ENCODE results near the gene ACOT4. TPM values are rescaled to one million over a fixed set of nuclear protein-coding genes. Genes with fewer than 3 reads are reported as not detected.

Gene ACOT4
- total RNA-seq, 4 donors from 2014 or later, result 0.61 to 1.5 TPM; not detected in 2

- intact Hi-C loops (cut with DNase I; ENCODE audit: low total_unique reads), result loop anchor here (10.0 kb wide), 1 partner anchor 80 kb away; no protein-coding TSS in a partner anchor
- Histone ChIP-seq H3K9me3 (no peaks in the 10 kb centered on the region), H3K27me3 (no peaks in the 10 kb centered on the region), H3K36me3 (no peaks in the 10 kb centered on the region), H3K4me3 (peak overlapping the region; percentile 76 to 82), H3K4me1 (peaks cover 0 to 3% of the 10 kb centered on the region in 2 donors), H3K27ac (peak overlapping the region; percentile 85 to 90)
- no peak for DNase-seq
- no peak for TF ChIP-seq CTCF (IDR thresholded peaks at IDR 0.05)
- TF ChIP-seq POLR2A (IDR thresholded peaks at IDR 0.05), result no peak
These were observed 53.6 kb downstream of the ACOT4 start for GRCh38 chr14:73645248-73645610.

Other genes starting within 250 kb of the ACOT4 start
- 100 to 1,000 TPM in 1 of 4 donors, 10 to 100 TPM in 3; 27.1 to 119 (median 40.8) TPM for gene NUMB, start 133.3 kb upstream of the ACOT4 start, total RNA-seq
- 10 to 100 TPM; 12.3 to 32.1 (median 17.7) TPM for gene RIOX1, start 100.9 kb upstream of the ACOT4 start, total RNA-seq
- gene ACOT1, start 54.7 kb upstream of the ACOT4 start, total RNA-seq, result 1 to 10 TPM; 1.2 to 8.2 (median 4.2) TPM
- under 1 TPM in 2 of 4 donors, not detected in 2; 0.48 to 0.82 TPM for gene HEATR4, start 32.9 kb upstream of the ACOT4 start, total RNA-seq
- 10 to 100 TPM; 25.4 to 48.8 (median 46.1) TPM for gene ACOT2, start 22.7 kb upstream of the ACOT4 start, total RNA-seq
- not detected for gene ACOT6, start 20.6 kb downstream of the ACOT4 start, total RNA-seq
- gene DNAL1, start 53.1 kb downstream of the ACOT4 start, total RNA-seq, result 10 to 100 TPM in 3 of 4 donors, 1 to 10 TPM in 1; 2.0 to 29.7 (median 23.3) TPM
- gene PNMA1, start 122.5 kb downstream of the ACOT4 start, total RNA-seq, result 10 to 100 TPM; 12.6 to 58.0 (median 39.4) TPM

All from uterus (tissue), 4 donors.